Liver (tissue), 3 donors: ENCODE data around the gene PDLIM5.

Source experiments
- FOXA1 ChIP-seq: IDR thresholded peaks from 2 replicates; pipeline ENCODE4 v1.6.1; 2016; ENCODE audit warnings: antibody characterized with exemption
- REST ChIP-seq: IDR thresholded peaks from 2 replicates; pipeline ENCODE4 v1.6.1; 2016; ENCODE audit warnings: antibody characterized with exemption, mild to moderate bottlenecking
- SP1 ChIP-seq: IDR thresholded peaks from 2 replicates; pipeline ENCODE4 v1.6.1; 2018; ENCODE audit warnings: antibody characterized with exemption, mild to moderate bottlenecking
- TF ChIP-seq, protein P1 (sequence below): fragments of 150-350 bp; IDR thresholded peaks from 2 replicates; pipeline ENCODE4 v1.5.1; 2017; ENCODE audit warnings: improper control_type of control experiment, low read depth, low read length; ENCODE audit not compliant: missing input control
- TF ChIP-seq, protein P2 (sequence below): IDR thresholded peaks from 2 replicates; pipeline ENCODE4 v1.6.1; 2016; ENCODE audit warnings: antibody characterized with exemption
- TF ChIP-seq, protein P3 (sequence below): IDR thresholded peaks from 2 replicates; pipeline ENCODE4 v1.6.1; 2016; ENCODE audit warnings: antibody characterized with exemption
- donor health status: healthy.
- donor health status: healthy.

DNA sequence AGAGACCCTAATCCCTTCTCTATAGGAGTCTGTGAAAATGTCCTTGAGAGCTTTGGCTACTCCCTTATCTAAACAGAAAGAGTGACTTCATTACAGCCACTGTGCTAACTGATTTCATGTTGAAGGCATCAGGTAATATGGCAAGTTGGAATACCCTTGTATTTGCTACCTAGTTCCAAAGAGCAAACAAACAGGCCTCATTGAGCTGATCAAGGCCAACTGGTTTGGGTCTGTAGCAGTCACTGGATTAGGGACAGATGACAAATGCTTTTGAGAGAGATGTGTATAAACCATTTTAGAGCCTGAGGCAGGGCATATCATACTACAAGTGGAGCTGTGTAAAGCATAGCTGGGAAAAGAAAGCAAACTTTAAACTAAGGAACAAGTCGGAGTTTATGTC, 22.9 kb upstream of the PDLIM5 start:
- TF ChIP-seq, protein P1, sequence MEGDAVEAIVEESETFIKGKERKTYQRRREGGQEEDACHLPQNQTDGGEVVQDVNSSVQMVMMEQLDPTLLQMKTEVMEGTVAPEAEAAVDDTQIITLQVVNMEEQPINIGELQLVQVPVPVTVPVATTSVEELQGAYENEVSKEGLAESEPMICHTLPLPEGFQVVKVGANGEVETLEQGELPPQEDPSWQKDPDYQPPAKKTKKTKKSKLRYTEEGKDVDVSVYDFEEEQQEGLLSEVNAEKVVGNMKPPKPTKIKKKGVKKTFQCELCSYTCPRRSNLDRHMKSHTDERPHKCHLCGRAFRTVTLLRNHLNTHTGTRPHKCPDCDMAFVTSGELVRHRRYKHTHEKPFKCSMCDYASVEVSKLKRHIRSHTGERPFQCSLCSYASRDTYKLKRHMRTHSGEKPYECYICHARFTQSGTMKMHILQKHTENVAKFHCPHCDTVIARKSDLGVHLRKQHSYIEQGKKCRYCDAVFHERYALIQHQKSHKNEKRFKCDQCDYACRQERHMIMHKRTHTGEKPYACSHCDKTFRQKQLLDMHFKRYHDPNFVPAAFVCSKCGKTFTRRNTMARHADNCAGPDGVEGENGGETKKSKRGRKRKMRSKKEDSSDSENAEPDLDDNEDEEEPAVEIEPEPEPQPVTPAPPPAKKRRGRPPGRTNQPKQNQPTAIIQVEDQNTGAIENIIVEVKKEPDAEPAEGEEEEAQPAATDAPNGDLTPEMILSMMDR, result no peak
- TF ChIP-seq REST (no peak), SP1 (no peak), FOXA1 (no peak)
- TF ChIP-seq, protein P2, sequence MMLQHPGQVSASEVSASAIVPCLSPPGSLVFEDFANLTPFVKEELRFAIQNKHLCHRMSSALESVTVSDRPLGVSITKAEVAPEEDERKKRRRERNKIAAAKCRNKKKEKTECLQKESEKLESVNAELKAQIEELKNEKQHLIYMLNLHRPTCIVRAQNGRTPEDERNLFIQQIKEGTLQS, result no peak
- TF ChIP-seq, protein P3, sequence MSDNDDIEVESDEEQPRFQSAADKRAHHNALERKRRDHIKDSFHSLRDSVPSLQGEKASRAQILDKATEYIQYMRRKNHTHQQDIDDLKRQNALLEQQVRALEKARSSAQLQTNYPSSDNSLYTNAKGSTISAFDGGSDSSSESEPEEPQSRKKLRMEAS, result no peak
